IMR-90 (cell line): ENCODE measurements around the gene GKN1. TPM values are rescaled to one million over a fixed set of nuclear protein-coding genes. Genes with fewer than 3 reads are reported as not detected.

ENCODE experiments used
- ATAC-seq: fragments of 200-7000 bp; cut with Tn5 transposase; 2 replicates; pipeline ENCODE4 v1.9.1; 2020; ENCODE audit warnings: low read depth, mild to moderate bottlenecking, moderate library complexity
- BruUV-seq: library from RNA; stranded (reverse); fragments of 400-500 nt; replicated peaks from 2 replicates; lab custom pipeline; 2021; lab: Mats Ljungman, UMichigan
- CTCF ChIA-PET: fragments of 300-600 bp; formaldehyde crosslinking; extraction: SDS; loops from one replicate; lab custom pipeline; 2021; ENCODE audit warnings: antibody characterized with exemption; lab: Yijun Ruan, JAX
- POLR2A ChIA-PET: fragments of 300-600 bp; sonication (Branson Sonifier 250); formaldehyde crosslinking; loops from one replicate; lab custom pipeline; 2022; ENCODE audit warnings: antibody characterized with exemption; ENCODE audit not compliant: unreplicated experiment; lab: Charles Lee
- DNase-seq: peaks from one replicate; pipeline ENCODE4 v3.0.0; 2013
- H2AFZ ChIP-seq: replicated peaks from 2 replicates; pipeline ENCODE3; 2013; ENCODE audit warnings: low read length, mild to moderate bottlenecking; ENCODE audit not compliant: poor library complexity
- H2AK5ac ChIP-seq: 2 replicates; pipeline ENCODE4 v1.6.1; 2013; ENCODE audit warnings: low read depth, low read length, inconsistent platforms
- H2AK9ac ChIP-seq: replicated peaks from 2 replicates; pipeline ENCODE3; 2013; ENCODE audit warnings: mild to moderate bottlenecking, low read depth, low read length, moderate library complexity; ENCODE audit not compliant: poor library complexity
- H2BK120ac ChIP-seq: 2 replicates; pipeline ENCODE4 v1.6.1; 2013; ENCODE audit warnings: low read depth, low read length, inconsistent platforms
- H2BK15ac ChIP-seq: 3 replicates; pipeline ENCODE4 v1.6.1; 2013; ENCODE audit warnings: low read depth, low read length, inconsistent platforms
- H2BK20ac ChIP-seq: 2 replicates; pipeline ENCODE4 v1.6.1; 2013; ENCODE audit warnings: low read depth, mild to moderate bottlenecking, inconsistent platforms, low read length, moderate library complexity
- H2BK5ac ChIP-seq: 2 replicates; pipeline ENCODE4 v1.6.1; 2013; ENCODE audit warnings: mild to moderate bottlenecking, low read depth, low read length, inconsistent platforms; ENCODE audit not compliant: poor library complexity, severe bottlenecking
- H3K14ac ChIP-seq: replicated peaks from 2 replicates; pipeline ENCODE4 v1.6.1; 2013; ENCODE audit warnings: low read depth, low read length, inconsistent platforms
- H3K18ac ChIP-seq: 2 replicates; pipeline ENCODE4 v1.6.1; 2013; ENCODE audit warnings: low read depth, low read length, control low read depth
- H3K23ac ChIP-seq: 2 replicates; pipeline ENCODE4 v1.6.1; 2013; ENCODE audit warnings: low read depth, low read length, inconsistent platforms
- H3K27ac ChIP-seq: 2 replicates; pipeline ENCODE4 v1.5.1; 2013; ENCODE audit warnings: mild to moderate bottlenecking, control low read depth, low read length; ENCODE audit not compliant: insufficient read depth
- H3K27me3 ChIP-seq: 2 replicates; pipeline ENCODE4 v1.6.1; 2013; ENCODE audit warnings: low read length; ENCODE audit not compliant: control insufficient read depth, insufficient read depth
- H3K36me3 ChIP-seq: 2 replicates; pipeline ENCODE4 v1.6.1; 2013; ENCODE audit warnings: low read length, mixed read lengths; ENCODE audit not compliant: control insufficient read depth, insufficient read depth
- H3K4ac ChIP-seq: 2 replicates; pipeline ENCODE4 v1.6.1; 2013; ENCODE audit warnings: low read depth, low read length, inconsistent platforms
- H3K4me1 ChIP-seq: 2 replicates; pipeline ENCODE4 v1.6.1; 2013; ENCODE audit warnings: low read length, mixed read lengths; ENCODE audit not compliant: control insufficient read depth, insufficient read depth
- H3K4me2 ChIP-seq: 2 replicates; pipeline ENCODE4 v1.6.1; 2013; ENCODE audit warnings: low read depth, mild to moderate bottlenecking, control low read depth, low read length, moderate library complexity
- H3K4me3 ChIP-seq: 2 replicates; pipeline ENCODE4 v1.5.1; 2013; ENCODE audit warnings: low read depth, mild to moderate bottlenecking, control low read depth, low read length, moderate library complexity; ENCODE audit not compliant: insufficient read depth
- H3K56ac ChIP-seq: 2 replicates; pipeline ENCODE4 v1.6.1; 2013; ENCODE audit warnings: low read length, inconsistent platforms; ENCODE audit not compliant: insufficient read depth; ENCODE audit errors: extremely low read depth
- H3K79me1 ChIP-seq, 2 experiments: 2 replicates each; pipeline ENCODE4 v1.6.1; 2013; ENCODE audit warnings: low read length in 2 of 2, inconsistent platforms in 1 of 2, low read depth in 1 of 2
- H3K9ac ChIP-seq: 2 replicates; pipeline ENCODE4 v1.6.1; 2013; ENCODE audit warnings: low read depth, low read length, control low read depth
- H3K9me1 ChIP-seq: 2 replicates; pipeline ENCODE4 v1.6.1; 2013; ENCODE audit warnings: low read length, inconsistent platforms; ENCODE audit not compliant: insufficient read depth
- H3K9me3 ChIP-seq: 2 replicates; pipeline ENCODE4 v1.6.1; 2013; ENCODE audit warnings: low read length; ENCODE audit not compliant: control insufficient read depth, insufficient read depth
- H4K20me1 ChIP-seq: 2 replicates; pipeline ENCODE4 v1.6.1; 2013; ENCODE audit warnings: low read length, inconsistent platforms; ENCODE audit not compliant: insufficient read depth
- H4K5ac ChIP-seq: 2 replicates; pipeline ENCODE4 v1.6.1; 2013; ENCODE audit warnings: mild to moderate bottlenecking, low read depth, low read length, control low read depth
- H4K8ac ChIP-seq, 2 experiments: 2 replicates each; pipeline ENCODE4 v1.6.1; 2013; ENCODE audit warnings: low read depth in 2 of 2, low read length in 2 of 2, control low read depth in 1 of 2, inconsistent platforms in 1 of 2
- H4K91ac ChIP-seq: 2 replicates; pipeline ENCODE4 v1.6.1; 2013; ENCODE audit warnings: low read depth, low read length, inconsistent platforms; ENCODE audit not compliant: insufficient read depth
- BHLHE40 ChIP-seq: fragments of 150-350 bp; IDR thresholded peaks from 2 replicates; pipeline ENCODE4 v1.6.1; 2016; ENCODE audit warnings: mild to moderate bottlenecking, low read depth, low read length
- CEBPB ChIP-seq: IDR thresholded peaks from 2 replicates; pipeline ENCODE4 v1.6.1; 2012; ENCODE audit warnings: low read depth, low read length, improper control_type of control experiment
- CTCF ChIP-seq: conservative IDR thresholded peaks from 2 replicates; pipeline ENCODE4 v1.5.1; 2012; ENCODE audit warnings: mild to moderate bottlenecking, low read depth, low read length, improper control_type of control experiment
- ELK1 ChIP-seq: fragments of 150-350 bp; IDR thresholded peaks from 2 replicates; pipeline ENCODE4 v1.6.1; 2016; ENCODE audit warnings: low read depth, mild to moderate bottlenecking, low read length, moderate library complexity, borderline replicate concordance
- FOS ChIP-seq: fragments of 150-350 bp; IDR thresholded peaks from 2 replicates; pipeline ENCODE4 v1.6.1; 2016; ENCODE audit warnings: low read depth, low read length
- MAFK ChIP-seq: IDR thresholded peaks from 2 replicates; pipeline ENCODE4 v1.6.1; 2012; ENCODE audit warnings: low read depth, low read length, improper control_type of control experiment
- MAZ ChIP-seq: IDR thresholded peaks from 2 replicates; pipeline ENCODE4 v1.6.1; 2012; ENCODE audit warnings: low read depth, mild to moderate bottlenecking, low read length, improper control_type of control experiment, moderate library complexity, borderline replicate concordance
- MXI1 ChIP-seq: IDR thresholded peaks from 2 replicates; pipeline ENCODE4 v1.6.1; 2012; ENCODE audit warnings: low read depth, mild to moderate bottlenecking, low read length, moderate library complexity, borderline replicate concordance
- NFE2L2 ChIP-seq: fragments of 150-350 bp; IDR thresholded peaks from 2 replicates; pipeline ENCODE4 v1.6.1; 2016; ENCODE audit warnings: low read depth, mild to moderate bottlenecking, low read length
- POLR2A ChIP-seq: IDR thresholded peaks from 2 replicates; pipeline ENCODE4 v1.6.1; 2012; ENCODE audit warnings: mild to moderate bottlenecking, low read depth, low read length
- RAD21 ChIP-seq: IDR thresholded peaks from 2 replicates; pipeline ENCODE4 v1.6.1; 2012; ENCODE audit warnings: low read length, improper control_type of control experiment
- RCOR1 ChIP-seq: IDR thresholded peaks from 2 replicates; pipeline ENCODE4 v1.6.1; 2012; ENCODE audit warnings: mild to moderate bottlenecking, low read length, improper control_type of control experiment; ENCODE audit not compliant: insufficient replicate concordance
- RFX5 ChIP-seq: IDR thresholded peaks from 2 replicates; pipeline ENCODE4 v1.8.0; 2012; ENCODE audit warnings: low read depth, mild to moderate bottlenecking, low read length, moderate library complexity
- SMC3 ChIP-seq: fragments of 150-350 bp; IDR thresholded peaks from 2 replicates; pipeline ENCODE4 v1.6.1; 2016; ENCODE audit warnings: low read depth, mild to moderate bottlenecking, antibody characterized with exemption, low read length, moderate library complexity
- USF2 ChIP-seq: fragments of 150-350 bp; IDR thresholded peaks from 2 replicates; pipeline ENCODE4 v1.6.1; 2017; ENCODE audit warnings: mild to moderate bottlenecking, antibody characterized with exemption, low read length, low read depth
- WGBS, 2 experiments: methylation state at CpG; one replicate each; pipeline versions ENCODE4 v1.1.5 to v1.1.7; 2013; ENCODE audit warnings: missing lambda C conversion rate in 2 of 2; ENCODE audit not compliant: insufficient read length in 1 of 2; ENCODE audit errors: extremely low coverage in 2 of 2; 5-methylcytosine and 5-hydroxymethylcytosine counted together
- dilution Hi-C: fragments of 300-500 bp; cut with HindIII; formaldehyde crosslinking; loops from one replicate; pipeline ENCODE4 v1.14.3; 2018; ENCODE audit warnings: low sequenced_read_pairs; ENCODE audit not compliant: unreplicated experiment
- in situ Hi-C: fragments of 300-500 bp; cut with MboI; formaldehyde crosslinking; loops from 3 replicates; pipeline ENCODE4 v1.14.3; 2019; ENCODE audit warnings: low sequenced_read_pairs, inconsistent platforms, mixed read lengths
- intact Hi-C: fragments of 100-400 bp; cut with micrococcal nuclease; formaldehyde crosslinking; loops from 2 replicates; pipeline ENCODE4 v1.10.0; 2022
- polyA plus RNA-seq, 3 experiments: library from polyadenylated mRNA; depleted of rRNA; stranded (reverse); fragments of >200 nt; gene quantifications; 2 replicates each; pipeline ENCODE4 v1.2.3, GENCODE V29; 2012; ENCODE audit warnings: low replicate concordance in 1 of 3
- total RNA-seq: library from RNA; depleted of rRNA; stranded (reverse); fragments of >200 nt; gene quantifications from 2 replicates; pipeline ENCODE4 v1.2.3, GENCODE V29; 2012

The GKN1 gene
- total and polyA plus RNA-seq, 2 of the 4 experiments (the other 2 are of a cell fraction) = not detected

GRCh38 chr2:68937346-68938055 lies 36.9 kb upstream of the GKN1 start:
- H2BK15ac ChIP-seq = peak overlapping the region; percentile 46; the same call in 2 of the 3 replicates
- peak overlapping the region; percentile 91 for H3K14ac ChIP-seq
- peak overlapping the region; percentile 34 for H4K91ac ChIP-seq
- H2BK20ac ChIP-seq = peak overlapping the region; percentile 98
- no peaks in the 10 kb centered on the region for H3K27me3 ChIP-seq
- H3K4ac ChIP-seq = peak overlapping the region; percentile 86
- no peaks in the 10 kb centered on the region for H3K79me1 ChIP-seq
- peak overlapping the region; percentile 74 for H2AK5ac ChIP-seq
- intact Hi-C loops (no loop called here), dilution Hi-C loops (no loop called here), in situ Hi-C loops (no loop called here)
- H3K9me3 ChIP-seq = 0 out of 2 replicates have a peak, but pooled peaks cover under 1% of the 10 kb centered on the region
- no peak overlapping the region for H3K4me3 ChIP-seq
- no CpG with 5 or more reads among the region's 5 CpGs for WGBS, 2 experiments
- H3K27ac ChIP-seq = no peak overlapping the region
- DNase-seq (no peak), ATAC-seq (peak; percentile 12; the same call in 1 of the 2 replicates)
- H2BK5ac ChIP-seq = peak overlapping the region; percentile 51
- peak overlapping the region; percentile 26 for H2AK9ac ChIP-seq
- no TSS peak for BruUV-seq
- H3K4me2 ChIP-seq = no peak overlapping the region
- peak overlapping the region; percentile 76 for H4K5ac ChIP-seq
- peak overlapping the region; percentile 31; the same call in 1 of the 2 replicates for H3K23ac ChIP-seq
- peak overlapping the region; percentile 73 for H2AFZ ChIP-seq
- H3K36me3 ChIP-seq = no peaks in the 10 kb centered on the region
- peak overlapping the region; percentile 94 for H2BK120ac ChIP-seq
- ChIA-PET POLR2A (no interaction called here), CTCF (no interaction called here)
- no peak overlapping the region for H3K56ac ChIP-seq
- H3K18ac ChIP-seq = peak overlapping the region; percentile 66
- peaks cover 22% of the 10 kb centered on the region for H3K9me1 ChIP-seq
- no peaks in the 10 kb centered on the region for H4K20me1 ChIP-seq
- peak overlapping the region; percentile 6 to 82; a peak in 3 of 4 replicates for H4K8ac ChIP-seq
- H3K9ac ChIP-seq = no peak overlapping the region
- peaks cover 23% of the 10 kb centered on the region for H3K4me1 ChIP-seq
- TF ChIP-seq RCOR1 (no peak), SMC3 (no peak), ELK1 (no peak), CEBPB (no peak), NFE2L2 (no peak), MAFK (no peak), BHLHE40 (no peak), MXI1 (no peak), RAD21 (no peak), POLR2A (no peak), MAZ (no peak), USF2 (no peak), FOS (no peak), CTCF (no peak), RFX5 (no peak)
